Left lung (tissue), 10 donors: ENCODE data around the gene PHRF1. TPM values are rescaled to one million over a fixed set of nuclear protein-coding genes. Genes with fewer than 3 reads are reported as not detected.
A peak's percentile ranks its signal among the peaks of the same experiment; 100 is the strongest.

Experiments used
- ATAC-seq: fragments of 200-7000 bp; cut with Tn5 transposase; one replicate; pipeline ENCODE4 v1.9.1; 2020; ENCODE audit warnings: moderate library complexity
- DNase-seq, 4 donors: peaks; one replicate each; pipeline ENCODE4 v3.0.0-alpha.2; 2013 to 2020
- H3K27ac ChIP-seq, 2 donors: fragments of 200-600 bp; sonication (generic) in 1 of 2; one replicate each; pipeline versions ENCODE4 v1.5.0 to v1.8.0; 2020 to 2021
- H3K27me3 ChIP-seq, 2 donors: fragments of 200-600 bp; sonication (generic) in 1 of 2; one replicate each; pipeline versions ENCODE4 v1.5.0 to v1.8.0; 2020 to 2021
- H3K36me3 ChIP-seq, 2 donors: fragments of 200-600 bp; sonication (generic) in 1 of 2; one replicate each; pipeline versions ENCODE4 v1.5.0 to v1.8.0; 2020 to 2021
- H3K4me1 ChIP-seq, 2 donors: fragments of 200-600 bp; one replicate each; pipeline ENCODE4 v1.8.0; 2021
- H3K4me3 ChIP-seq, 2 donors: fragments of 200-600 bp; sonication (generic) in 1 of 2; one replicate each; pipeline versions ENCODE4 v1.5.0 to v1.8.0; 2020 to 2021; ENCODE audit warnings: mild to moderate bottlenecking in 1 of 2
- H3K9me3 ChIP-seq, 2 donors: fragments of 200-600 bp; sonication (generic) in 1 of 2; one replicate each; pipeline versions ENCODE4 v1.5.0 to v1.8.0; 2020 to 2021
- CTCF ChIP-seq, 2 donors: fragments of 200-600 bp; sonication (generic) in 1 of 2; IDR thresholded peaks; one replicate each; pipeline versions ENCODE4 v1.5.0 to v1.8.0; 2021; ENCODE audit warnings: antibody characterized with exemption in 2 of 2
- intact Hi-C, 2 donors: fragments of 100-400 bp; cut with DNase I; formaldehyde crosslinking; loops; one replicate each; pipeline versions ENCODE4 v1.11.2 to v1.14.2; 2022
- polyA plus RNA-seq, 6 donors: library from polyadenylated mRNA; unstranded; fragments of 120-200 nt; gene quantifications; one replicate each; pipeline ENCODE4 v1.2.1, GENCODE V29; 2013; ENCODE audit not compliant: insufficient read length in 6 of 6
- total RNA-seq, 2 donors: library from RNA; stranded (reverse); fragmentation: NEBNext Ultra II Directional; extraction: Animal tissue kit (Norgen Biotek cat#: 25700); gene quantifications; one replicate each; pipeline ENCODE4 v1.2.1, GENCODE V29; 2021
- donor health status: DM: no; HTN: yes; CAD: no.
- donor health status: DM: no; HTN: no; CAD: no.

The PHRF1 gene
- total and polyA plus RNA-seq, 8 donors = 18.6 to 32.7 (median 23.8) TPM

- Histone ChIP-seq H3K4me1 (peaks cover 8 to 43% of the 10 kb centered on the region in 2 donors), H3K4me3 (peak overlapping the region; percentile 84 to 89), H3K27me3 (peaks cover 22 to 50% of the 10 kb centered on the region in 2 donors), H3K9me3 (no peaks in the 10 kb centered on the region), H3K36me3 (peaks cover 0 to 13% of the 10 kb centered on the region in 2 donors), H3K27ac (peak overlapping the region; percentile 77 to 84)
- DNase-seq (peak in 1 of 4 donors; percentile 79), ATAC-seq (no peak)
- intact Hi-C loops = no loop called here
- no peak for TF ChIP-seq CTCF (IDR thresholded peaks at IDR 0.05)
These were observed 16.5 kb upstream of the PHRF1 start for GRCh38 chr11:559712-560304.

- no peak for TF ChIP-seq CTCF (IDR thresholded peaks at IDR 0.05)
- H3K4me1 ChIP-seq = peaks cover 7 to 37% of the 10 kb centered on the region in 2 donors
- peaks cover 0 to 13% of the 10 kb centered on the region in 2 donors for H3K36me3 ChIP-seq
- peaks cover 18 to 42% of the 10 kb centered on the region in 2 donors for H3K27me3 ChIP-seq
- intact Hi-C loops = no loop called here
- DNase-seq = peak in 3 of 4 donors; percentile 87 to 95 (median 92)
- ATAC-seq = peak; percentile 89
- H3K4me3 ChIP-seq = peak within 1 kb of the TSS; percentile 84 to 89
- H3K9me3 ChIP-seq = no peaks in the 10 kb centered on the region
- peak within 1 kb of the TSS; percentile 77 to 84 for H3K27ac ChIP-seq
These were observed 15.7 kb upstream of the PHRF1 start, which contains the start of the genes LMNTD2 and RASSF7 for GRCh38 chr11:560305-561147. LMNTD2 (minus strand) TSS chr11:560738; CDS start chr11:560716, 22 bp downstream. RASSF7 (plus strand) TSS chr11:560970; CDS start chr11:561769, 799 bp downstream.

- peak; percentile 69 for ATAC-seq
- H3K27ac ChIP-seq = peak overlapping the region; percentile 75 to 84
- intact Hi-C loops = no loop called here
These were observed 14.9 kb upstream of the PHRF1 start for GRCh38 chr11:561148-562003.

GRCh38 chr11:562046-562645, 14.1 kb upstream of the PHRF1 start:
- H3K9me3 ChIP-seq = no peaks in the 10 kb centered on the region
- no peak overlapping the region for H3K27ac ChIP-seq
- H3K4me1 ChIP-seq = peaks cover 7 to 31% of the 10 kb centered on the region in 2 donors
- intact Hi-C loops = no loop called here
- DNase-seq (peak in 1 of 4 donors; percentile 79), ATAC-seq (no peak)
- peaks cover 0 to 13% of the 10 kb centered on the region in 2 donors for H3K36me3 ChIP-seq
- H3K4me3 ChIP-seq = peak overlapping the region; percentile 84 to 89
- TF ChIP-seq CTCF (IDR thresholded peaks at IDR 0.05) = no peak
- H3K27me3 ChIP-seq = peaks cover 3 to 26% of the 10 kb centered on the region in 2 donors

More at GRCh38 chr11:561148-562003, 14.9 kb upstream of the PHRF1 start:
- Histone ChIP-seq H3K27me3 (peaks cover 11 to 34% of the 10 kb centered on the region in 2 donors), H3K36me3 (peaks cover 0 to 13% of the 10 kb centered on the region in 2 donors), H3K4me3 (peak overlapping the region; percentile 84 to 89), H3K4me1 (peaks cover 7 to 29% of the 10 kb centered on the region in 2 donors), H3K9me3 (no peaks in the 10 kb centered on the region)
- TF ChIP-seq CTCF (IDR thresholded peaks at IDR 0.05) = no peak
- peak in 3 of 4 donors; percentile 82 to 92 (median 85) for DNase-seq
